ENCODE measurements around the gene NOL4L.

NOL4L gene

DNA sequence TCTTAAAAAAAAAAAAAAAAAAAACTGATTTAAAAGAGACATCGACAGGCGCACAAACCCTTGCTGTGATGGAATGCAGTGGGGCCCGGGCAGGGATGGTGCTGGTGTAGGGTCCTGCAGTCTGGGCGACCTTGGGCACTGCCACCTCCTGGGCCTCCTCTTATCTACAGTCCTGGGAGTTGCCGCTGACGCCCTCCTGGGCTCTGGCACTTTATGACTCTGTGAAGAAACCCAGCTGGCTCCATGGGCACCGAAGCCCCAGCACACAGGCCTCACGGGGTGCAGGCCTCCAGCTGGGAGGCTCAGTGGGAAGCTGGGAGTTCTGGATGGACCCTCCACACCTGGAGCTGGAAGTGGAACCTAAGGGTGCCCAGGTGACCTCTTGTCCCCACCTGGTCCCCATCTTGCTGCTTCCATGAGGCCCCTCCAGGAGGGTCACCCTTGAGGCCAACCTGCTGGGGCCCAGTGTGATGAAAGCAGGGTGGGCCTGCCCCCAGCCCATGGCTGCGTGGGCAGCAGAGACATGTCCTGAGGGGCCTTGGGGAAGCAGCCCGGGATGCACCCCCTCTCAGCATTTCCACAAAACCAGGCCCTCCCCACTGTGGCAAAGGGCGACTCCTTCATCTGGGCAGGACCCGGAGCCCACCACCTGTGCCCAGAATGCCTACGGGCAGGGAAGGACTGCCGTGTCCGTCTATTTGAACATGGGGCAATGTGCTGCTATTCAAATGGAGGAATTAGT lies 122.1 kb downstream of the NOL4L start:
- no peaks in the 10 kb centered on the region for H3K27me3 ChIP-seq (ENCODE audit: insufficient read depth, poor library complexity, severe bottlenecking)

GRCh38 chr20:32461836-32462600 lies 123.1 kb downstream of the NOL4L start:
- Histone ChIP-seq H3K27ac (replicated peaks) (no peak overlapping the region), H3K4me3 (replicated peaks; ENCODE audit: insufficient read depth, low read length) (no peak overlapping the region), H3K27me3 (ENCODE audit: insufficient read depth, poor library complexity, severe bottlenecking) (no peaks in the 10 kb centered on the region)
- DNase-seq (ENCODE audit: low read depth in 1 of 2, low spot score in 1 of 2), result no peak
- TF ChIP-seq, protein P1, sequence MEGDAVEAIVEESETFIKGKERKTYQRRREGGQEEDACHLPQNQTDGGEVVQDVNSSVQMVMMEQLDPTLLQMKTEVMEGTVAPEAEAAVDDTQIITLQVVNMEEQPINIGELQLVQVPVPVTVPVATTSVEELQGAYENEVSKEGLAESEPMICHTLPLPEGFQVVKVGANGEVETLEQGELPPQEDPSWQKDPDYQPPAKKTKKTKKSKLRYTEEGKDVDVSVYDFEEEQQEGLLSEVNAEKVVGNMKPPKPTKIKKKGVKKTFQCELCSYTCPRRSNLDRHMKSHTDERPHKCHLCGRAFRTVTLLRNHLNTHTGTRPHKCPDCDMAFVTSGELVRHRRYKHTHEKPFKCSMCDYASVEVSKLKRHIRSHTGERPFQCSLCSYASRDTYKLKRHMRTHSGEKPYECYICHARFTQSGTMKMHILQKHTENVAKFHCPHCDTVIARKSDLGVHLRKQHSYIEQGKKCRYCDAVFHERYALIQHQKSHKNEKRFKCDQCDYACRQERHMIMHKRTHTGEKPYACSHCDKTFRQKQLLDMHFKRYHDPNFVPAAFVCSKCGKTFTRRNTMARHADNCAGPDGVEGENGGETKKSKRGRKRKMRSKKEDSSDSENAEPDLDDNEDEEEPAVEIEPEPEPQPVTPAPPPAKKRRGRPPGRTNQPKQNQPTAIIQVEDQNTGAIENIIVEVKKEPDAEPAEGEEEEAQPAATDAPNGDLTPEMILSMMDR (IDR thresholded peaks at IDR 0.05; ENCODE audit: insufficient read depth, low read length), result no peak
- no peak for TF ChIP-seq POLR2AphosphoS5 (IDR thresholded peaks at IDR 0.05; ENCODE audit: low read depth)
- no peak for TF ChIP-seq GABPA (IDR thresholded peaks at IDR 0.05; ENCODE audit: low read depth)
- TF ChIP-seq SPI1 (IDR thresholded peaks at IDR 0.05; ENCODE audit: borderline replicate concordance, low read depth), result no peak
- TF ChIP-seq REST (IDR thresholded peaks at IDR 0.05; ENCODE audit: insufficient replicate concordance, low read depth), result no peak

More for the DNA sequence above, 122.1 kb downstream of the NOL4L start:
- no peak overlapping the region for H3K4me3 ChIP-seq (replicated peaks; ENCODE audit: insufficient read depth, low read length)
- TF ChIP-seq SPI1 (IDR thresholded peaks at IDR 0.05; ENCODE audit: borderline replicate concordance, low read depth) (no peak), GABPA (IDR thresholded peaks at IDR 0.05; ENCODE audit: low read depth) (no peak)
- H3K27ac ChIP-seq (replicated peaks), result no peak overlapping the region
- no peak for DNase-seq (ENCODE audit: low read depth in 1 of 2, low spot score in 1 of 2)

GRCh38 chr20:32460683-32461320 lies 124.3 kb downstream of the NOL4L start:
- H3K4me3 ChIP-seq (replicated peaks; ENCODE audit: insufficient read depth, low read length), result no peak overlapping the region
- H3K27me3 ChIP-seq (ENCODE audit: insufficient read depth, poor library complexity, severe bottlenecking), result no peaks in the 10 kb centered on the region
- TF ChIP-seq SPI1 (IDR thresholded peaks at IDR 0.05; ENCODE audit: borderline replicate concordance, low read depth) (no peak), POLR2AphosphoS5 (IDR thresholded peaks at IDR 0.05; ENCODE audit: low read depth) (no peak)
- no peak overlapping the region for H3K27ac ChIP-seq (replicated peaks)
- DNase-seq (ENCODE audit: low read depth in 1 of 2, low spot score in 1 of 2), result no peak

GRCh38 chr20:32460231-32460630 lies 124.9 kb downstream of the NOL4L start:
- no peak for DNase-seq (ENCODE audit: low read depth in 1 of 2, low spot score in 1 of 2)
- Histone ChIP-seq H3K27me3 (ENCODE audit: insufficient read depth, poor library complexity, severe bottlenecking) (no peaks in the 10 kb centered on the region), H3K27ac (replicated peaks) (no peak overlapping the region), H3K4me3 (replicated peaks; ENCODE audit: insufficient read depth, low read length) (no peak overlapping the region)
- TF ChIP-seq SPI1 (IDR thresholded peaks at IDR 0.05; ENCODE audit: borderline replicate concordance, low read depth) (no peak), REST (IDR thresholded peaks at IDR 0.05; ENCODE audit: insufficient replicate concordance, low read depth) (no peak), GABPA (IDR thresholded peaks at IDR 0.05; ENCODE audit: low read depth) (no peak), POLR2AphosphoS5 (IDR thresholded peaks at IDR 0.05; ENCODE audit: low read depth) (no peak)
- TF ChIP-seq, protein P1 (IDR thresholded peaks at IDR 0.05; ENCODE audit: insufficient read depth, low read length), result no peak

Measured in HL-60 (cell line).